GM12864 (cell line): ENCODE measurements around the gene SNED1.
"Not testable (repeated sequence)": the region's sequence is repeated elsewhere in the genome, so short reads cannot be mapped to it uniquely, and the experiment has no call there.

Experiments
- DNase-seq: peaks from one replicate; pipeline ENCODE4 v3.0.0-alpha.2; 2011; ENCODE audit warnings: low read depth
- H3K4me3 ChIP-seq: 2 replicates; pipeline ENCODE4 v1.5.1; 2011; ENCODE audit warnings: mild to moderate bottlenecking, low read depth, low read length, control low read depth
- TF ChIP-seq, protein P1 (sequence below): IDR thresholded peaks from 2 replicates; pipeline ENCODE4 v1.5.1; 2011; ENCODE audit warnings: low read depth, mild to moderate bottlenecking, moderate library complexity, low read length, control low read depth, inconsistent platforms; ENCODE audit errors: missing control alignments

The SNED1 gene

DNA sequence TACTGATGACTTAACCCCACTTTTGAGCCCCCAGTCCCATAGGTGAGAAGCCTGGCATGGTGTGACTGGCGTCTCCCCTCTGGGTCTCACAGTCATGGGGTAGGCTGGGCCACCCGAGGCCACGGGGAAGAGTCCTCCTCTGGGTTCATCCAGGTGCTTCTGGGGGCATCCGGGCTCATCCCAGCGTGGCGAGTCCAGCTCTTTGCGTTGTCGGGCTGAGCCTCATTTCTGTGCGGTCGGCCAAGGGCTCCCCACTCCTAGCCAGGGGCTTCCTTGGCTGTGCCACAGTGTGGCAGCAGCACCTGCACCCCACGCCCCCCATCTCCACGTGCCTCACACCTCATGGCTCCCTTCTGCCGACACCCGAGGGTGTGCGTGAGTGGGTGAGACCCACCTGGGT, 27.6 kb upstream of the SNED1 start:
- no peak for DNase-seq
- TF ChIP-seq, protein P1, sequence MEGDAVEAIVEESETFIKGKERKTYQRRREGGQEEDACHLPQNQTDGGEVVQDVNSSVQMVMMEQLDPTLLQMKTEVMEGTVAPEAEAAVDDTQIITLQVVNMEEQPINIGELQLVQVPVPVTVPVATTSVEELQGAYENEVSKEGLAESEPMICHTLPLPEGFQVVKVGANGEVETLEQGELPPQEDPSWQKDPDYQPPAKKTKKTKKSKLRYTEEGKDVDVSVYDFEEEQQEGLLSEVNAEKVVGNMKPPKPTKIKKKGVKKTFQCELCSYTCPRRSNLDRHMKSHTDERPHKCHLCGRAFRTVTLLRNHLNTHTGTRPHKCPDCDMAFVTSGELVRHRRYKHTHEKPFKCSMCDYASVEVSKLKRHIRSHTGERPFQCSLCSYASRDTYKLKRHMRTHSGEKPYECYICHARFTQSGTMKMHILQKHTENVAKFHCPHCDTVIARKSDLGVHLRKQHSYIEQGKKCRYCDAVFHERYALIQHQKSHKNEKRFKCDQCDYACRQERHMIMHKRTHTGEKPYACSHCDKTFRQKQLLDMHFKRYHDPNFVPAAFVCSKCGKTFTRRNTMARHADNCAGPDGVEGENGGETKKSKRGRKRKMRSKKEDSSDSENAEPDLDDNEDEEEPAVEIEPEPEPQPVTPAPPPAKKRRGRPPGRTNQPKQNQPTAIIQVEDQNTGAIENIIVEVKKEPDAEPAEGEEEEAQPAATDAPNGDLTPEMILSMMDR, result no peak
- no peak overlapping the region for H3K4me3 ChIP-seq

DNA sequence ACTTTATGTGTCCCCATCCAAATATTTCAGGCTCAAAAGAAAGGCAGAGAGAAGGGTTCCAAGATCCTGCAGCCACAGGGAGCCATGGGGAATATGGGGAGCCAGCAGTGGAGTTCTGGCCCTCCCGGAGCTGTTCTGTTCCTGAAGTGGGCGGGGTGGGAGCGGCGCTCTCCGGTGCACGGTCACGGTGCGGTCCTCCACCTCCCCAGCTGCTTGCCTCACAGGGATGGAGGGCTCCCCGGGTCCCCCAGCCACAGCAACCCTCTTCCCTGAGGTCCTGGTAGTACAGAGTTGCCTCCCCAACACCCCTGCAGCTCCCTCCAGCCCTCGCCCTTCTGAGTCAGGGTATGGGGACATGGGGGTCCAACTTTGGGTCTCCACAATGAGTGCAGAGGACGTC, 26.2 kb upstream of the SNED1 start:
- DNase-seq, result no peak
- no peak overlapping the region for H3K4me3 ChIP-seq
- TF ChIP-seq, protein P1, result no peak

DNA sequence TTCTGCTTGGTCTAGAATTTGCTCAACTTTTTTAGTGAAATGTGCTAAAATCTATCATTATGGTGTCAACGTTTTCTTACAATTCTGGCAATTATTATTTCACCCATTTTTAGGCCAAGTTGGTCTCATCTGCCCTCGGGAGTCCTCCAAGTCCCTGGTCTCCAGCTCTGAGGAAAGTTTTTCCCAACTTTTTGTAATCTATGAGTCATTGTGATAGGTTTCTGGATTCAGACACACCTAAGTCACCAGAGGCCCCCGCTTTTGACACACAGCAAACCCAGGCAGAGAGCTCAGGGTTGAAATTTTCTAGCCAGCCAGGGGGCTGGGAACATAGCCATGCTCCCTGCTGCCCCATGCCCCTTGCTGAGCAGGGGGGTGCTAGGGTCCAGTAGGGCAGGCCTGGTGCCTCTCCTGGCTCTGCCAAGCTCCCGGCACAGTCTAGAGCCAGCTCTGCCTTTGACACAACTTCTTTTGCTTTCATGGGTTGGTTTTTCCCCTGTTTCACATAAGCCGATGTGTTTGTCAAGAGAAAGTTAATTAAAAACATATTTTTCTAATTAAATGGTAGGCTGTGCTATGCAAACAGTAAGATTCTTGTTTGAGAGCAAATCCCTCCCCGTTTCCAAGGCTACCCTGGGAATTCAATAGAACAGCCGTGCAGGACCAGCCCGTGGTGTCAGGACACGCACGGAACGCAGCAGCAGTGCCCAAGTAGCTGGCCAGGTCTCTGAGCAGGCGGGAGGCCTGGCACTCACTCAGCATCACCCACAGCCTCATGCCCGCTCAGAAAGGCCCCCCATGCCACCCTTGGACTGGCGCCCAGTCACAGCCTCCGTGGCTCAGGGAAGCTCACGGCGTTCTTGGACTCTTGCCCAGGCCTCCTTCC, 25.5 kb upstream of the SNED1 start:
- no peak overlapping the region for H3K4me3 ChIP-seq
- no peak for DNase-seq
- TF ChIP-seq, protein P1, result no peak

DNA sequence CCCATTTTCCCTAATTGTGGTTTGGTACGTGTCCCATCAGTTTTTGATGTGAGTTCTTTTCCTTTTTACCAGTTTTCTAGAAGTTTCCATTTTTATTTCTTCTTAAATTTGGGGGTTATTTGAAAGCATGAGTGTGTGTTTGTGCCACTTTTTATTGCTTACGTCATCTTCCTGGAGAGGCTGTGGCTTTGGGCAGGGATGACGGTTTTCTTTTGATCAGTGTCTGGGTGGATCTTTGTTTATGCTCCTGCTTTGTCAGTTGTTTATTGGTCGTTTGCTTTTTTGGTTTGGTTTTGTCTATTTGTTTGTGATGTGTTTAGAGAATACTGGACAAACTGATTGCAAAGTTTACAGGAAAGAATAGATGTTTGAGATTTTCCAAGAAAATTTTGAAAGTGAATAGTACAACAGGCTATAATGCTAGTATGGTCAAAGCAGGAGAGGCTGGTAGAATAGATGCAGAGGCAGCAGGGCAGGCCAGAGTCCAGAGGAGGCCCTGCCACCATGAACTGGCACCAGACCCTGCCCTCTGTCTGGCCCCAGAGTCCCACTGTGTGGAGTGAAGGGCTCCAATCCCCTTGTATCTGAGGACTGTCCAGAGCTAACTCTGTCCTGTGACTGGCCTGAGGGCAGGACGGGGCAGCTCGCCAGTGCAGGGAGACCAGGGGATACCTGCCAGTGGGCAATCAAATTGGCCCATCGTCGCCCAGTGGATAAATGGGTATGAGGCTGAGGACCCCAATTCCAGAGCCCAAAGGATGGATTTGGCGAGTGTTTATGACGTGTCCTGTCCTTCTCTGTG, 23.4 kb upstream of the SNED1 start:
- DNase-seq, result no peak
- TF ChIP-seq, protein P1, result no peak
- no peak overlapping the region for H3K4me3 ChIP-seq

DNA sequence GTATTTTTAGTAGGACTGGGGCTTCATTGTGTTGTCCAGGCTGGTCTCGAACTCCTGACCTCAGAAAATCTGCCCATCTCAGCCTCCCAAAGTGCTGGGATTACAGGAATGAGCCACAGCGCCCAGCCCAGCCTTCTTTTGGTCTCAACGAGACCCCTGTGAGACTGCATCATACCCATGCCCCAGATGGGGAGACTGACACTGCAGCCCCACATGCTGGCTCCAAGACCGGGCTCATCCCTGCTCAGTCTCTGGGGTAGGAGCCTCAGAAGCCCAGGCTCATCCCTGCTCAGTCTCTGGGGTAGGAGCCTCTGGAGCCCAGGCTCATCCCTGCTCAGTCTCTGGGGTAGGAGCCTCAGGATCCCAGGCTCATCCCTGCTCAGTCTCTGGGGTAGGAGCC, 22.5 kb upstream of the SNED1 start:
- not testable (repeated sequence) for H3K4me3 ChIP-seq, DNase-seq

DNA sequence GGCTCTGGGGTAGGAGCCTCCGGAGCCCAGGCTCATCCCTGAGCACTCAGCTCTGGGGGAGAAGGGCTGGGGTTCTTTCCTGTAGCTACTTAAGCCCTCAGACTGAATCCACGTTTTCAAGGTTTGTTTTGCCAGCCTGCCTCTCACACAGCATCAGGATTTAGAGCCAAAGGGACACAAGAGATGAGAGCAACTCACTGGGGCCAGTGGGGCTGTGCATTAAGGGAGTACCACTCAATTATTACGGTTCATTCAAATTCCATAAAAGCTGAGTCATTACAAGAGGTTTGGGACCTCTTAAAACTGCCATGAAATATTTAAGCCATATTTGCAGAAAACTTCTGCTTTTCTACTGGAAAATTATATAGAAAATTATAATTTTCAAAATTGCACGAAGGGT, 17.1 kb upstream of the SNED1 start:
- DNase-seq, result no peak
- no peak overlapping the region for H3K4me3 ChIP-seq
- TF ChIP-seq, protein P1, result no peak
